H4 (cell line): ENCODE data around the gene EEPD1. TPM values are rescaled to one million over a fixed set of nuclear protein-coding genes. Genes with fewer than 3 reads are reported as not detected.
"Not testable (repeated sequence)": the region's sequence is repeated elsewhere in the genome, so short reads cannot be mapped to it uniquely, and the experiment has no call there.

ENCODE experiments used
- DNase-seq: peaks from one replicate; pipeline ENCODE4 v3.0.0-alpha.2; 2015; ENCODE audit warnings: low spot score
- total RNA-seq: library from RNA; depleted of rRNA; stranded (reverse); fragments of >200 nt; shearing (Covaris generic); gene quantifications from 2 replicates; pipeline ENCODE4 v1.2.3, GENCODE V29; 2014

EEPD1 gene
- total RNA-seq, 1 experiment from 2014 or later = 9.4 TPM

GRCh38 chr7:36214608-36215456, 61.8 kb downstream of the EEPD1 start:
- DNase-seq = no peak

GRCh38 chr7:36215457-36215765, 62.4 kb downstream of the EEPD1 start:
- no peak for DNase-seq

- no peak for DNase-seq
Observed at GRCh38 chr7:36216063-36216684, 63.1 kb downstream of the EEPD1 start.

- DNase-seq = no peak
Observed at GRCh38 chr7:36217211-36217960, 64.3 kb downstream of the EEPD1 start.

GRCh38 chr7:36217961-36218284, 64.9 kb downstream of the EEPD1 start:
- DNase-seq = no peak

- no peak for DNase-seq
Observed at GRCh38 chr7:36219429-36219828, 66.4 kb downstream of the EEPD1 start.

GRCh38 chr7:36223851-36224250, 70.8 kb downstream of the EEPD1 start:
- DNase-seq = no peak

GRCh38 chr7:36224934-36225858, 72.1 kb downstream of the EEPD1 start:
- no peak for DNase-seq

GRCh38 chr7:36226151-36226550, 73.1 kb downstream of the EEPD1 start:
- no peak for DNase-seq

GRCh38 chr7:36227223-36227622, 74.2 kb downstream of the EEPD1 start:
- DNase-seq = no peak

GRCh38 chr7:36228039-36228438, 75.0 kb downstream of the EEPD1 start:
- DNase-seq = no peak

- no peak for DNase-seq
Observed at GRCh38 chr7:36231406-36231805, 78.4 kb downstream of the EEPD1 start.

- DNase-seq = no peak
Observed at GRCh38 chr7:36232555-36232954, 79.5 kb downstream of the EEPD1 start.

- DNase-seq = no peak
Observed at GRCh38 chr7:36232971-36233550, 80.0 kb downstream of the EEPD1 start.

GRCh38 chr7:36236073-36236472, 83.0 kb downstream of the EEPD1 start:
- no peak for DNase-seq

GRCh38 chr7:36238138-36238537, 85.1 kb downstream of the EEPD1 start:
- no peak for DNase-seq

- not testable (repeated sequence) for DNase-seq
Observed at GRCh38 chr7:36243356-36243755, 90.3 kb downstream of the EEPD1 start.

GRCh38 chr7:36244001-36244400, 90.9 kb downstream of the EEPD1 start:
- not testable (repeated sequence) for DNase-seq

- no peak for DNase-seq
Observed at GRCh38 chr7:36244429-36244828, 91.4 kb downstream of the EEPD1 start.

- DNase-seq = no peak
Observed at GRCh38 chr7:36245684-36246299, 92.7 kb downstream of the EEPD1 start.

GRCh38 chr7:36249091-36249490, 96.0 kb downstream of the EEPD1 start:
- DNase-seq = no peak
